Lower leg skin (tissue), 3 donors: Measurements from ENCODE around the gene SHISAL1.

Source experiments
- POLR2A ChIP-seq, 2 donors: fragments of 450-650 bp; IDR thresholded peaks; one replicate each; pipeline ENCODE4 v1.6.1; 2016 to 2017; ENCODE audit warnings: antibody characterized with exemption in 2 of 2, mild to moderate bottlenecking in 1 of 2, moderate library complexity in 1 of 2
- TF ChIP-seq, protein P1 (sequence below), 3 donors: fragments of 450-650 bp; IDR thresholded peaks; one replicate each; pipeline ENCODE4 v1.5.1; 2016; ENCODE audit warnings: antibody characterized with exemption in 3 of 3, mild to moderate bottlenecking in 3 of 3, moderate library complexity in 2 of 3

DNA sequence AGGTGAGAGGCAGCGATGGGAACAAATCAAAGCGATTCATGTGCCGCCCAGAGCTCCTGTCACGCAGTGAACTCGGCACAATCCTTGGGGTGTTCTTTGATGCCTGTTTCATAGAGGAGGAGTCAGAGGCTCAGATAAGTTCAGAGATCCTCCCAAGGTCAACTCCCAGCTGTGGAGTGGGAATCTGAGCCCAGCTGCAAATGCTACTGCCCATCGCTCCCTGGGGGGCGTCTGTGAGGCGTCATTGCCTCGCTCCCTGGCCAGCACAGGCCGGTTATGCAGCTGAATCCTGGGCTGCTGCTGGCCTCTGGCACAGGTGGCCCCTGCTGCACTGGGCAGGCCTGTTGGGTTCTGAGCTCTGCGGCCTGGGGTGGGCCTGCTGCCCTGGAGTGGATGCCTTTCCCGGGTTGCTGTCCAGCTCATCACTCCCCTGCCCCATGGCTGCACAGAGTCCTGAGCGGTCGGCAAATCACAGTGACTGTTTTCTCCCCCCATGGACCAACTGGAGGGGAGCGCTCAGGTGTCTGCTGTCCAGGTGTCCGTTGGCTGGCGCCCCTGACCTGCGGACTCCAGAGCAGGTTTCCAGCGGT, 36.3 kb upstream of the SHISAL1 start:
- TF ChIP-seq, protein P1, sequence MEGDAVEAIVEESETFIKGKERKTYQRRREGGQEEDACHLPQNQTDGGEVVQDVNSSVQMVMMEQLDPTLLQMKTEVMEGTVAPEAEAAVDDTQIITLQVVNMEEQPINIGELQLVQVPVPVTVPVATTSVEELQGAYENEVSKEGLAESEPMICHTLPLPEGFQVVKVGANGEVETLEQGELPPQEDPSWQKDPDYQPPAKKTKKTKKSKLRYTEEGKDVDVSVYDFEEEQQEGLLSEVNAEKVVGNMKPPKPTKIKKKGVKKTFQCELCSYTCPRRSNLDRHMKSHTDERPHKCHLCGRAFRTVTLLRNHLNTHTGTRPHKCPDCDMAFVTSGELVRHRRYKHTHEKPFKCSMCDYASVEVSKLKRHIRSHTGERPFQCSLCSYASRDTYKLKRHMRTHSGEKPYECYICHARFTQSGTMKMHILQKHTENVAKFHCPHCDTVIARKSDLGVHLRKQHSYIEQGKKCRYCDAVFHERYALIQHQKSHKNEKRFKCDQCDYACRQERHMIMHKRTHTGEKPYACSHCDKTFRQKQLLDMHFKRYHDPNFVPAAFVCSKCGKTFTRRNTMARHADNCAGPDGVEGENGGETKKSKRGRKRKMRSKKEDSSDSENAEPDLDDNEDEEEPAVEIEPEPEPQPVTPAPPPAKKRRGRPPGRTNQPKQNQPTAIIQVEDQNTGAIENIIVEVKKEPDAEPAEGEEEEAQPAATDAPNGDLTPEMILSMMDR (IDR thresholded peaks at IDR 0.05), result no peak
- no peak for TF ChIP-seq POLR2A (IDR thresholded peaks at IDR 0.05)
